Naive B cell (primary cell): Measurements from ENCODE around the gene RNF125. TPM values are rescaled to one million over a fixed set of nuclear protein-coding genes. Genes with fewer than 3 reads are reported as not detected.
A peak's percentile ranks its signal among the peaks of the same experiment; 100 is the strongest.
"Not testable (repeated sequence)": the region's sequence is repeated elsewhere in the genome, so short reads cannot be mapped to it uniquely, and the experiment has no call there.

Experiments
- ATAC-seq, 2 donors: fragments of 150-1000 bp; cut with Tn5 transposase; 2 replicates each; pipeline ENCODE4 v1.10.0; 2021; ENCODE audit warnings: low read depth in 2 of 2, mild to moderate bottlenecking in 2 of 2, moderate library complexity in 2 of 2
- DNase-seq: peaks from one replicate; pipeline ENCODE4 v3.0.0; 2022
- H3K27ac Mint-ChIP-seq, 6 donors: one replicate each; pipeline ENCODE4 v1.8.0; 2020 to 2022; ENCODE audit warnings: mild to moderate bottlenecking in 6 of 6, mixed read lengths in 6 of 6, moderate library complexity in 5 of 6, inconsistent platforms in 2 of 6
- H3K27me3 Mint-ChIP-seq, 3 donors: one replicate each; pipeline ENCODE4 v1.8.0; 2021 to 2022; ENCODE audit warnings: mixed read lengths in 3 of 3, mild to moderate bottlenecking in 1 of 3
- H3K36me3 Mint-ChIP-seq, 2 donors: one replicate each; pipeline ENCODE4 v1.8.0; 2020 to 2022; ENCODE audit warnings: mixed read lengths in 2 of 2, inconsistent platforms in 1 of 2, mild to moderate bottlenecking in 1 of 2
- H3K4me1 Mint-ChIP-seq, 3 donors: one replicate each; pipeline ENCODE4 v1.8.0; 2020 to 2022; ENCODE audit warnings: mixed read lengths in 3 of 3, inconsistent platforms in 1 of 3, mild to moderate bottlenecking in 1 of 3, moderate library complexity in 1 of 3
- H3K4me3 Mint-ChIP-seq, 8 donors: one replicate each; pipeline ENCODE4 v1.8.0; 2020 to 2022; ENCODE audit warnings: mild to moderate bottlenecking in 8 of 8, mixed read lengths in 8 of 8, moderate library complexity in 8 of 8, inconsistent platforms in 2 of 8
- H3K9me3 Mint-ChIP-seq, 7 donors: one replicate each; pipeline ENCODE4 v1.8.0; 2020 to 2022; ENCODE audit warnings: mixed read lengths in 7 of 7, mild to moderate bottlenecking in 5 of 7, inconsistent platforms in 2 of 7, moderate library complexity in 1 of 7
- polyA plus RNA-seq, 6 donors: library from polyadenylated mRNA; unstranded; fragments of 300-500 nt; fragmentation: Illumina TruSeq; gene quantifications; one replicate each; pipeline ENCODE4 v1.2.3, GENCODE V29; 2021; ENCODE audit warnings: low read depth in 6 of 6

The RNF125 gene
- polyA plus RNA-seq, 6 donors from 2014 or later, result 8.9 to 21.2 (median 17.9) TPM

- Mint-ChIP-seq H3K9me3 (peaks cover 0 to 4% (median 0%) of the 10 kb centered on the region in 7 donors), H3K36me3 (no peaks in the 10 kb centered on the region), H3K27me3 (peaks cover 0 to 4% (median 0%) of the 10 kb centered on the region in 3 donors), H3K4me3 (no peak overlapping the region), H3K27ac (no peak overlapping the region), H3K4me1 (peaks cover 23 to 33% (median 29%) of the 10 kb centered on the region in 3 donors)
- ATAC-seq, result no peak
- no peak for DNase-seq
Observed at GRCh38 chr18:32081881-32082280, 63.3 kb downstream of the RNF125 start.

- Mint-ChIP-seq H3K27me3 (peaks cover 0 to 4% (median 0%) of the 10 kb centered on the region in 3 donors), H3K27ac (peak overlapping the region; percentile 14 to 95 (median 56)), H3K4me3 (peak overlapping the region in 4 of 8 donors; percentile 5 to 69 (median 42)), H3K4me1 (peaks cover 23 to 33% (median 29%) of the 10 kb centered on the region in 3 donors), H3K9me3 (peaks cover 0 to 4% (median 0%) of the 10 kb centered on the region in 7 donors), H3K36me3 (no peaks in the 10 kb centered on the region)
- ATAC-seq (no peak), DNase-seq (no peak)
Observed at GRCh38 chr18:32083781-32084180, 65.2 kb downstream of the RNF125 start.

GRCh38 chr18:32086881-32087280, 68.3 kb downstream of the RNF125 start:
- H3K27me3 Mint-ChIP-seq, result peaks cover 0 to 4% (median 0%) of the 10 kb centered on the region in 3 donors
- peaks cover 23 to 25% (median 25%) of the 10 kb centered on the region in 3 donors for H3K4me1 Mint-ChIP-seq
- no peak overlapping the region for H3K27ac Mint-ChIP-seq
- no peaks in the 10 kb centered on the region for H3K36me3 Mint-ChIP-seq
- H3K4me3 Mint-ChIP-seq, result peak overlapping the region in 2 of 8 donors; percentile 1 to 80
- ATAC-seq, result no peak
- peaks cover 0 to 4% (median 0%) of the 10 kb centered on the region in 7 donors for H3K9me3 Mint-ChIP-seq
- DNase-seq, result no peak

- not testable (repeated sequence) for ATAC-seq, DNase-seq, H3K9me3 Mint-ChIP-seq, H3K27me3 Mint-ChIP-seq
- Mint-ChIP-seq H3K36me3 (peaks cover 5 to 13% of the 10 kb centered on the region in 2 donors), H3K4me1 (peaks cover 26 to 34% (median 31%) of the 10 kb centered on the region in 3 donors), H3K27ac (peak overlapping the region; percentile 63 to 99 (median 86)), H3K4me3 (peak overlapping the region in 5 of 8 donors; percentile 19 to 59 (median 41))
Observed at GRCh38 chr18:32090831-32091230, 72.2 kb downstream of the RNF125 start.

GRCh38 chr18:32091325-32091723, 72.7 kb downstream of the RNF125 start:
- ATAC-seq (no peak), DNase-seq (no peak)
- peaks cover 5 to 17% of the 10 kb centered on the region in 2 donors for H3K36me3 Mint-ChIP-seq
- H3K4me3 Mint-ChIP-seq, result peak overlapping the region; percentile 95 to 100 (median 97)
- peaks cover 28 to 34% (median 33%) of the 10 kb centered on the region in 3 donors for H3K4me1 Mint-ChIP-seq
- H3K27ac Mint-ChIP-seq, result peak overlapping the region; percentile 99 to 100 (median 100)
- H3K27me3 Mint-ChIP-seq, result no peaks in the 10 kb centered on the region
- H3K9me3 Mint-ChIP-seq, result no peaks in the 10 kb centered on the region

- Mint-ChIP-seq H3K9me3 (no peaks in the 10 kb centered on the region), H3K36me3 (peaks cover 5 to 21% of the 10 kb centered on the region in 2 donors), H3K4me1 (peaks cover 30 to 40% (median 39%) of the 10 kb centered on the region in 3 donors), H3K4me3 (peak within 1 kb of the TSS; percentile 95 to 100 (median 98)), H3K27me3 (no peaks in the 10 kb centered on the region), H3K27ac (peak within 1 kb of the TSS; percentile 99 to 100 (median 100))
- peak; percentile 95 for DNase-seq
- ATAC-seq, result peak; percentile 60 to 62
Observed at GRCh38 chr18:32091724-32092421, 73.2 kb downstream of the RNF125 start, which contains the start of gene RNF138. TSS of gene RNF138 (plus strand) at chr18:32091874. CDS start at chr18:32092777, 903 bp downstream.

- H3K9me3 Mint-ChIP-seq, result no peaks in the 10 kb centered on the region
- H3K36me3 Mint-ChIP-seq, result peaks cover 5 to 21% of the 10 kb centered on the region in 2 donors
- H3K27ac Mint-ChIP-seq, result peak overlapping the region; percentile 99 to 100 (median 100)
- peak overlapping the region; percentile 95 to 100 (median 99) for H3K4me3 Mint-ChIP-seq
- peak; percentile 74 to 76 for ATAC-seq
- DNase-seq, result peak; percentile 99
- H3K4me1 Mint-ChIP-seq, result peaks cover 31 to 42% (median 42%) of the 10 kb centered on the region in 3 donors
- H3K27me3 Mint-ChIP-seq, result no peaks in the 10 kb centered on the region
Observed at GRCh38 chr18:32092422-32093101, 73.9 kb downstream of the RNF125 start.

- Mint-ChIP-seq H3K4me3 (peak overlapping the region; percentile 95 to 100 (median 99)), H3K27me3 (no peaks in the 10 kb centered on the region), H3K27ac (peak overlapping the region; percentile 99 to 100 (median 99)), H3K4me1 (peaks cover 34 to 46% (median 42%) of the 10 kb centered on the region in 3 donors), H3K9me3 (no peaks in the 10 kb centered on the region), H3K36me3 (peaks cover 5 to 21% of the 10 kb centered on the region in 2 donors)
- DNase-seq (peak; percentile 81), ATAC-seq (peak; percentile 43 to 49)
Observed at GRCh38 chr18:32093102-32093511, 74.5 kb downstream of the RNF125 start.

GRCh38 chr18:32093523-32093922, 74.9 kb downstream of the RNF125 start:
- ATAC-seq (no peak), DNase-seq (no peak)
- Mint-ChIP-seq H3K27ac (peak overlapping the region; percentile 99 to 100 (median 99)), H3K27me3 (no peaks in the 10 kb centered on the region), H3K9me3 (no peaks in the 10 kb centered on the region), H3K4me3 (peak overlapping the region; percentile 95 to 100 (median 99)), H3K4me1 (peaks cover 34 to 46% (median 42%) of the 10 kb centered on the region in 3 donors), H3K36me3 (peaks cover 5 to 21% of the 10 kb centered on the region in 2 donors)

- DNase-seq (no peak), ATAC-seq (no peak)
- Mint-ChIP-seq H3K27ac (peak overlapping the region in 5 of 6 donors; percentile 19 to 99 (median 71)), H3K4me1 (peaks cover 38 to 56% (median 52%) of the 10 kb centered on the region in 3 donors), H3K9me3 (no peaks in the 10 kb centered on the region), H3K27me3 (no peaks in the 10 kb centered on the region), H3K4me3 (peak overlapping the region in 4 of 8 donors; percentile 60 to 100 (median 76)), H3K36me3 (peaks cover 5 to 21% of the 10 kb centered on the region in 2 donors)
Observed at GRCh38 chr18:32095192-32095899, 76.7 kb downstream of the RNF125 start.

GRCh38 chr18:32095900-32096229, 77.2 kb downstream of the RNF125 start:
- H3K4me3 Mint-ChIP-seq, result peak overlapping the region in 2 of 8 donors; percentile 17 to 82
- ATAC-seq, result no peak
- H3K27ac Mint-ChIP-seq, result peak overlapping the region in 5 of 6 donors; percentile 19 to 99 (median 87)
- H3K4me1 Mint-ChIP-seq, result peaks cover 40 to 59% (median 56%) of the 10 kb centered on the region in 3 donors
- H3K27me3 Mint-ChIP-seq, result no peaks in the 10 kb centered on the region
- peaks cover 7 to 21% of the 10 kb centered on the region in 2 donors for H3K36me3 Mint-ChIP-seq
- no peaks in the 10 kb centered on the region for H3K9me3 Mint-ChIP-seq
- DNase-seq, result no peak

- Mint-ChIP-seq H3K27me3 (no peaks in the 10 kb centered on the region), H3K4me3 (peak overlapping the region in 3 of 8 donors; percentile 17 to 84 (median 53)), H3K4me1 (peaks cover 42 to 58% (median 55%) of the 10 kb centered on the region in 3 donors), H3K27ac (peak overlapping the region in 3 of 6 donors; percentile 0 to 42 (median 20)), H3K36me3 (peaks cover 8 to 21% of the 10 kb centered on the region in 2 donors), H3K9me3 (no peaks in the 10 kb centered on the region)
- DNase-seq (no peak), ATAC-seq (no peak)
Observed at GRCh38 chr18:32096946-32097345, 78.3 kb downstream of the RNF125 start.

- DNase-seq (no peak), ATAC-seq (no peak)
- Mint-ChIP-seq H3K36me3 (peaks cover 7 to 9% of the 10 kb centered on the region in 2 donors), H3K4me1 (peaks cover 26 to 57% (median 34%) of the 10 kb centered on the region in 3 donors), H3K27me3 (no peaks in the 10 kb centered on the region), H3K9me3 (no peaks in the 10 kb centered on the region), H3K27ac (peak overlapping the region in 1 of 6 donors; percentile 33), H3K4me3 (no peak overlapping the region)
Observed at GRCh38 chr18:32104516-32104915, 85.9 kb downstream of the RNF125 start.
